Measurements from ENCODE around the gene TIMP2. TPM values are rescaled to one million over a fixed set of nuclear protein-coding genes. Genes with fewer than 3 reads are reported as not detected.

Gene TIMP2
- total and polyA plus RNA-seq, 4 donors = 8.9 to 37.6 (median 10.1) TPM

DNA sequence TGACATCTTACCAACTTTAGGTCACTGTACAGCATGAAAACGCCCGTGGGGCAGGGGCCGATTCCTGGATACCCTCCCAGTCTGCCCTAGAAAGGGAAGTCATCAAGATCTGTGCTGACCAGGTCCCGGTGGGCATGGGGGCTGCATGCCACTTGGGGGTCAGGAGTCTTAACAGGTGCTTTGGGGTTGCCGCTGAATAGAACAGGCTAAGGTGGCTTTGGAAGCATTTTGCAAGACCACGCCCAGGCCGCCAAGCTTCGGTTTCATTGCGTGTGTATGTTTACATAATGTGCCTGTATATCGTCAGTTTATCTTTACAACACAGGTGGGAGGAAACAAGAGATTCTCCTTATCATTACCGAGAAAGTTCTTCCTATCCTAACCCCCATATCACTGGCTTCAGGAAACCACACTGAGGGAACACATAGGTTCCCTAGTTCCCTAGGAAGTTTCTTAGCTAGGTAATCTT, 71.2 kb downstream of the TIMP2 start:
- Histone ChIP-seq H3K4me1 (ENCODE audit: control insufficient read depth in 4 of 4, insufficient read depth in 4 of 4, low read length in 3 of 4) (no peaks in the 10 kb centered on the region), H3K36me3 (ENCODE audit: control insufficient read depth in 4 of 4, insufficient read depth in 3 of 4, low read depth in 1 of 4, low read length in 3 of 4) (peaks cover 0 to 2% (median 0%) of the 10 kb centered on the region in 4 donors), H3K9me3 (ENCODE audit: control insufficient read depth in 4 of 4, low read length in 3 of 4) (no peaks in the 10 kb centered on the region), H3K27ac (ENCODE audit: low read depth in 1 of 2, low read length in 2 of 2) (no peak overlapping the region), H3K4me3 (ENCODE audit: low read depth in 1 of 3, low read length in 3 of 3) (no peak overlapping the region), H3K9ac (ENCODE audit: low read depth in 1 of 2, low read length in 2 of 2) (no peak overlapping the region), H3K27me3 (ENCODE audit: control insufficient read depth in 4 of 4, insufficient read depth in 4 of 4, low read length in 3 of 4) (no peaks in the 10 kb centered on the region)
- DNase-seq (ENCODE audit: low spot score) = no peak
- 76% methylated on average over 11 of the region's 11 CpGs for WGBS
- no peak for TF ChIP-seq TAF1 (conservative IDR thresholded peaks at IDR 0.05)
- no peak for TF ChIP-seq SP1 (IDR thresholded peaks at IDR 0.05)
- TF ChIP-seq, protein P1, sequence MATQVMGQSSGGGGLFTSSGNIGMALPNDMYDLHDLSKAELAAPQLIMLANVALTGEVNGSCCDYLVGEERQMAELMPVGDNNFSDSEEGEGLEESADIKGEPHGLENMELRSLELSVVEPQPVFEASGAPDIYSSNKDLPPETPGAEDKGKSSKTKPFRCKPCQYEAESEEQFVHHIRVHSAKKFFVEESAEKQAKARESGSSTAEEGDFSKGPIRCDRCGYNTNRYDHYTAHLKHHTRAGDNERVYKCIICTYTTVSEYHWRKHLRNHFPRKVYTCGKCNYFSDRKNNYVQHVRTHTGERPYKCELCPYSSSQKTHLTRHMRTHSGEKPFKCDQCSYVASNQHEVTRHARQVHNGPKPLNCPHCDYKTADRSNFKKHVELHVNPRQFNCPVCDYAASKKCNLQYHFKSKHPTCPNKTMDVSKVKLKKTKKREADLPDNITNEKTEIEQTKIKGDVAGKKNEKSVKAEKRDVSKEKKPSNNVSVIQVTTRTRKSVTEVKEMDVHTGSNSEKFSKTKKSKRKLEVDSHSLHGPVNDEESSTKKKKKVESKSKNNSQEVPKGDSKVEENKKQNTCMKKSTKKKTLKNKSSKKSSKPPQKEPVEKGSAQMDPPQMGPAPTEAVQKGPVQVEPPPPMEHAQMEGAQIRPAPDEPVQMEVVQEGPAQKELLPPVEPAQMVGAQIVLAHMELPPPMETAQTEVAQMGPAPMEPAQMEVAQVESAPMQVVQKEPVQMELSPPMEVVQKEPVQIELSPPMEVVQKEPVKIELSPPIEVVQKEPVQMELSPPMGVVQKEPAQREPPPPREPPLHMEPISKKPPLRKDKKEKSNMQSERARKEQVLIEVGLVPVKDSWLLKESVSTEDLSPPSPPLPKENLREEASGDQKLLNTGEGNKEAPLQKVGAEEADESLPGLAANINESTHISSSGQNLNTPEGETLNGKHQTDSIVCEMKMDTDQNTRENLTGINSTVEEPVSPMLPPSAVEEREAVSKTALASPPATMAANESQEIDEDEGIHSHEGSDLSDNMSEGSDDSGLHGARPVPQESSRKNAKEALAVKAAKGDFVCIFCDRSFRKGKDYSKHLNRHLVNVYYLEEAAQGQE (IDR thresholded peaks at IDR 0.05) = no peak
- TF ChIP-seq GABPA (IDR thresholded peaks at IDR 0.05 in 1 of 2, conservative IDR thresholded peaks at IDR 0.05 in 1 of 2) = no peak

DNA sequence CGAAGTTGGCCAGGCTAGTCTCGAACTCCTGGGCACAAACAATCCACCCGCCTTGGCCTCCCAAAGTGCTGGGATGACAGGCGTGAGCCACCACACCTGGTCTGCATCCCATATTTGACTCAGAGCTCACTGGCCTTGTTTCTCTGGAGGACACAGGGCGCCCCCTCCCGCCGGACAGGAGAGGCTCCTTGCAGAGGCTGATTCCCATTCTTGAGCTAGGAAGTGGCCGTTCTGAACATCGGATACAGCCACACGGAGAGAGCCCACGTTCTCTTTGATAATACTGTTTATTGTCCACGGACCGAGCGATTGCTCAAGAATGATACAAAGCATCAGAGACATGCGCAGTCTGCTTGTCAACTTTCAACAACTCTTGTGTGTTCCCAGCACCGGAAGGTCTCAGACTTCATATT, 72.5 kb downstream of the TIMP2 start:
- no peaks in the 10 kb centered on the region for H3K4me1 ChIP-seq (ENCODE audit: control insufficient read depth in 4 of 4, insufficient read depth in 4 of 4, low read length in 3 of 4)
- WGBS = 71% methylated on average over 16 of the region's 16 CpGs
- H3K9ac ChIP-seq (ENCODE audit: low read depth in 1 of 2, low read length in 2 of 2) = no peak overlapping the region
- no peaks in the 10 kb centered on the region for H3K9me3 ChIP-seq (ENCODE audit: control insufficient read depth in 4 of 4, low read length in 3 of 4)
- H3K36me3 ChIP-seq (ENCODE audit: control insufficient read depth in 4 of 4, insufficient read depth in 3 of 4, low read depth in 1 of 4, low read length in 3 of 4) = peaks cover 0 to 2% (median 0%) of the 10 kb centered on the region in 4 donors
- H3K27ac ChIP-seq (ENCODE audit: low read depth in 1 of 2, low read length in 2 of 2) = no peak overlapping the region
- TF ChIP-seq CTCF (IDR thresholded peaks at IDR 0.05; ENCODE audit: low read depth, low read length, missing input control) (no peak), NR2F2 (IDR thresholded peaks at IDR 0.05) (no peak), YY1 (IDR thresholded peaks at IDR 0.05) (no peak), RAD21 (IDR thresholded peaks at IDR 0.05) (peak; percentile 30 to 49), RXRA (IDR thresholded peaks at IDR 0.05) (no peak), SP1 (IDR thresholded peaks at IDR 0.05) (no peak), FOXA1 (IDR thresholded peaks at IDR 0.05) (no peak)
- H3K4me3 ChIP-seq (ENCODE audit: low read depth in 1 of 3, low read length in 3 of 3) = no peak overlapping the region
- DNase-seq (ENCODE audit: low spot score) = no peak
- H3K27me3 ChIP-seq (ENCODE audit: control insufficient read depth in 4 of 4, insufficient read depth in 4 of 4, low read length in 3 of 4) = no peaks in the 10 kb centered on the region

- Histone ChIP-seq H3K9ac (ENCODE audit: low read depth in 1 of 2, low read length in 2 of 2) (no peak overlapping the region), H3K27me3 (ENCODE audit: control insufficient read depth in 4 of 4, insufficient read depth in 4 of 4, low read length in 3 of 4) (no peaks in the 10 kb centered on the region), H3K9me3 (ENCODE audit: control insufficient read depth in 4 of 4, low read length in 3 of 4) (no peaks in the 10 kb centered on the region), H3K4me1 (ENCODE audit: control insufficient read depth in 4 of 4, insufficient read depth in 4 of 4, low read length in 3 of 4) (no peaks in the 10 kb centered on the region), H3K36me3 (ENCODE audit: control insufficient read depth in 4 of 4, insufficient read depth in 3 of 4, low read depth in 1 of 4, low read length in 3 of 4) (no peaks in the 10 kb centered on the region), H3K4me3 (ENCODE audit: low read depth in 1 of 3, low read length in 3 of 3) (no peak overlapping the region), H3K27ac (ENCODE audit: low read depth in 1 of 2, low read length in 2 of 2) (no peak overlapping the region)
- 93% methylated on average over 5 of the region's 5 CpGs for WGBS
- no peak for DNase-seq (ENCODE audit: low spot score)
- TF ChIP-seq RXRA (IDR thresholded peaks at IDR 0.05) = no peak
- no peak for TF ChIP-seq GABPA (IDR thresholded peaks at IDR 0.05 in 1 of 2, conservative IDR thresholded peaks at IDR 0.05 in 1 of 2)
- TF ChIP-seq EGR1 (IDR thresholded peaks at IDR 0.05; ENCODE audit: low read depth in 2 of 2) = no peak
- TF ChIP-seq, protein P2, sequence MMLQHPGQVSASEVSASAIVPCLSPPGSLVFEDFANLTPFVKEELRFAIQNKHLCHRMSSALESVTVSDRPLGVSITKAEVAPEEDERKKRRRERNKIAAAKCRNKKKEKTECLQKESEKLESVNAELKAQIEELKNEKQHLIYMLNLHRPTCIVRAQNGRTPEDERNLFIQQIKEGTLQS (IDR thresholded peaks at IDR 0.05) = no peak
- TF ChIP-seq CTCF (IDR thresholded peaks at IDR 0.05; ENCODE audit: low read depth, low read length, missing input control) = no peak
- no peak for TF ChIP-seq MAX (IDR thresholded peaks at IDR 0.05)
- TF ChIP-seq HNF4A (conservative IDR thresholded peaks at IDR 0.05) = no peak
- TF ChIP-seq JUND (IDR thresholded peaks at IDR 0.05) = no peak
- TF ChIP-seq TAF1 (conservative IDR thresholded peaks at IDR 0.05) = no peak
- TF ChIP-seq, protein P1 (IDR thresholded peaks at IDR 0.05) = no peak
- no peak for TF ChIP-seq FOXA1 (IDR thresholded peaks at IDR 0.05)
- no peak for TF ChIP-seq YY1 (IDR thresholded peaks at IDR 0.05)
These were observed 76.2 kb downstream of the TIMP2 start for GRCh38 chr17:78849026-78849425.
